NCI-H446 (cell line): ENCODE measurements around the gene SLC12A7.
"Not testable (repeated sequence)": the region's sequence is repeated elsewhere in the genome, so short reads cannot be mapped to it uniquely, and the experiment has no call there.

Experiments
- DNase-seq, 2 experiments: peaks; one replicate each; lab custom pipeline; 2025; lab: John Stamatoyannopoulos, UW

Gene SLC12A7

DNA sequence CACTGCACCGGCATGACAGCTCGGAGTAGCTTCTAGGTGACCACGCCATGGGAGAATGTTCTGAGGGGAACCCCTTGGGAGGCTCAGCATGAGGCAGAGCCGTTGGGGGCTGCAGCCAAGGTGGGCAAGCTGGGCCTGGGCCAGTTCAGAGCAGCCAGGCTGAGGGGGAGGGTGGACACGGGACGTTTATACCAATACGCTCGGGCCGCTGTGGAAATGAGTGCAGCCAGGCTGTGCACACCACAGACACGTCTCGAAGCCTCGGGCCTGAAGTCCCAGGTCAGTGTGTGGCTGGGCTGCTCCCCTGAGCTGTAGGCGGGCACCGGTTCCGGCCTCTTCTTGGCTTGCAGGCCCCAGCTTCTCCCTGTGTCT, 28.9 kb upstream of the SLC12A7 start:
- DNase-seq, result no peak

DNA sequence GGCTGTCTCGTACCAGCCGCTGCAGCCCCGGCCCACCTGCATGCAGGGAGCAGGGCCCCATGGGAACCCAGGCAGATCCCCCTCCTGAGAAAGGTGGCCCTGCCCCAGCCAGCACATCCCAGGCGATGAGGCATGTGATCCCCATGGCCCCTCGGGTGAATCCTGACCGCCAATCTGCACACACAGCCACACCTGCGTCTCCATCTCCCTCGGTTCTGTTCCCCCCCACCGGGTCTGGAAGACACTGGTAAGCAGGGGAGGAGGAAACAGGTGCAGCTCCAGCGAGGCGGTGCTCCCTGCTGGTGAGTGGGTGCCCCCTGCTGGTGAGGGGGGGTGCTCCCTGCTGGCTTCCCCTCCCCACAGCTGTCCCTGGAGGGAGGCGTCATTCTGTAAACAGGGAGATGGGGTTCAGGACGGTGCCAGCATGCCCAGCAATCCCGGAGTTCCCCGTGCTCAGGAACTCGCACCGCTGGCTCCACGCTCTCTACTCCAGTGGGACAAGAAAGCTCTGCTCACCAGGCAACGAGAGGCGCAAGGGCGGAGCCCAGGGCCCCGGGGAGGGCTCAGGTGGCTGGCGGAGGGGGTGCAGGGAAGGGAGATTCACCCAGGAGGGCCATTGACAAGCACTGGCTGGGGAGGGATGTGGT, 28.4 kb upstream of the SLC12A7 start:
- no peak for DNase-seq

- DNase-seq, result no peak
Measured at GRCh38 chr5:1139331-1140170, 27.7 kb upstream of the SLC12A7 start.

DNA sequence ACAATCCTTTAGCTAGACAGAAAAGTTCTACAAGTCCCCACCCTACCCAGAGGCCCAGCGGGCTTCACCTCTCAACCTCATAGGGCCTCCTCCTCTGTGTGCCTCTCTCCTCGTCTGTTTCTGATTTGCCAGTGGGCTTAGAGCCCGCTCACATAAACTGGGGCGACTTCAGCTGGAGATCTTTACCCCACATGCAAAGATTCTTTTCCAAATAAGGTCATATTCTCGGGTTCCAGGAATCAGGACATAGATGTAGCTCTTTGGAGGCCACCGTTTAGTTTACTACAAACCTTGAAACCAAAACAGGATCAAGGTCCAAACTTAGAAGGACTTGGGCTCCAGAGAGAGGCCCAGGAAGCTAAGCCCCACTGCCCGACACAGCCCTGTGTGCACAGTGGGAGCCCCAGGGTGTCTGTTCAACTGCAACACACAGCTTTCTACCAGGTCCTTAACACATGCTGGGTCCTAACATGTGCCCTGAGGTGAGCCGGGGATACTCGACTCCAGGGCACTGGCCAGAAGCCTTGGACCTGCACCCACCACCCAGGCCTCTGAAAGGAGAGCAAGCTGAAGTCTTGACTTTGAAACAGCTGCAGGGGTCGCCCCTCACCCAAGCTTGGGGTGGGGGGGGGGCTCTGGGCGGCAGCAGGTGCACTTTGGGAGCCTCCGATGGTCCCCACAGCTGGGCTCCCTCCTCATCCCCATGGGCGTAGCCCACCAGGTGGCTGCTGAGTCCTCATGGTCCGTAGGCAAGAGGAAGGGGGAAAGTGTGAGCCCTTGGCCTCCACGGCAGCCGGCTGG, 26.8 kb upstream of the SLC12A7 start:
- no peak for DNase-seq

DNA sequence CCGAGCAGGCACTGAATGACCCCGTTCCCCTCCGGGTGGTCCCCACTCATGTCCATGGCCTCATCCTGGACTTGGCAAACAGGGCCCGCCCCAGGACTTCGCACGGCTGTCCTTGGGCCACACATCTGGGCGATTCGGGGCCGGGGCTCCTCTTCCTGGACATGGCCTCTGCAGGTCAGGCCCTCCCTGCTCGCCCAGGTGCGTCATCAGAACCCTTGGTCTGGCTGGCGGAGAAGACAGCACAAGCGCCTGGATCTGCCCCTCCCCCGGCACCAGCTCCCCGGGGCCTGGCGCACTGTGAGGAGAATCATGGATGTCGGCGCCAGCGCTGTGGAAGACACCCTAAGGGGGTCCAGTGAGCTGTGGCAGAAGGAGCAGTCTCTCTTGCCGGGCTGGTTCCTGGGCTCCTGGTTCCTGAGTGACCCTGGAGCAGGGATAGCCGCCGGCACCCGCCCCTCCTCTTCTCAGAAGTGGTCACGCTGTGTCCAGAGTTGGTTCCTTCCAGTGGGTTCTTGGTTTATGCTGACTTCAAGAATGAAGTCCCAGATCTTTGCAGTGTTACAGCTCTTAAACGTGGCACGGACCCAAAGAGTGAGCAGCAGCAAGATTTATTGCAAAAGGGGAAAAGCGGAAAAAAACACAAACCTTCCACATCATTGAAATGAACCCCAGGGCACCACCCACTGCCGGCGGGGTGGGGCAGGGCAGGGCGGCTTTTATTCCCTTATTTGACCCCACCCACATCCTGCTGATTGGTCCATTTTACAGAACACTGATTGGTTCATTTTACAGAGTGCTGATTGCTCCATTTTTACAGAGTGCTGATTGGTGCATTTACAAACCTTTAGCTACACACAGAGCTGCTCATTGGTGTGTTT, 25.9 kb upstream of the SLC12A7 start:
- DNase-seq, result no peak

DNA sequence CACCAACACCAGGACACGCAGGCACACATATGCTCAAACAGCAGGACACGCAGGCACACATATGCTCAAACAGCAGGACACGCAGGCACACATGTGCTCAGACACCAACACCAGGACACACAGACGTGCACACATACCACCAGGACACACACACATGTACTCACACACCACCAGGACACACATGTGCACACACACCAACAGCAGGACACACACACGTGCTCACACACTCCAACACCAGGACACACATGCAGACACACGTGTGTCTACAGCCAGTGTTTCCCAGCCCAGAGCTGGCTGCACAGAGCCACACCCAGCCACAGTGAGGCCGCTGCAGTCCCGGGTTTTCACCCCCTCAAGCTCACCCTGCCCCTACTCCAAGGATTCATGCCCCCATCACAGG, 25.0 kb upstream of the SLC12A7 start:
- DNase-seq, result no peak

- no peak for DNase-seq
Measured at GRCh38 chr5:1135696-1136525, 24.0 kb upstream of the SLC12A7 start.

- DNase-seq, result no peak
Measured at GRCh38 chr5:1134478-1134877, 22.6 kb upstream of the SLC12A7 start.

DNA sequence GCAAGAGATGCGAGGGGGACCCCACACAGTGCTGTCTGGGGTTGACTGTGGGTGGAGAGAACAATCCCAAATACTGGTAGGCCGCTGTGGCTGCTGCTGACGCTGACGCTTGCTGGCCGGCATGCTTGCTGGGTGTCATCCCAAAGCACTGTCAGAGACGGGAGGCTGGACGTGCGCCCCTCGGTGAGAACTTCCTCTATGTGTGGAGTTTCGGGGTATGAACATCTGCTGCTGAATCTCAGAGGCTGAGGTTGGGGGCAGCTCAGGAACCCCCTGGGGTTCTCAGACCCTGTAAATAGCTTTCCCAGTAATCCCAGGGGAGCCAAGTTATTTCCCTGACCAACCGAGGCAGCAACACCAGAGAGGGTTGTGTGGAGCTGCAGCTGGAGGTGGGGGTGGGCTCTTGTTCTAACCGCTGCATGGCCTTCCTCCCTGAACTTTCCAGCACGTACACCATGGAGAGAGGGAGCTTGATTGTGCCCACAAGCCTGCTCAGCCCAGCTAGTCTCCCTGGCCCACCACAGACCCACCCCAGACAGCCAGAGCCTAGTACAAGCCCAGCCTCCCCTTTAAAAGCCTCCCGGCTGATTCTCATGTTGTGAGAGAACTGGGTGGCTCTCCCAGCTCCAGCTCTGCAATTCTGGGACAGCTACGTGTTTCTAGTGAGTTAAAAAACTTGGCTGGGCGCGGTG, 21.8 kb upstream of the SLC12A7 start:
- DNase-seq, result no peak

GRCh38 chr5:1133108-1133507, 21.2 kb upstream of the SLC12A7 start:
- no peak for DNase-seq

DNA sequence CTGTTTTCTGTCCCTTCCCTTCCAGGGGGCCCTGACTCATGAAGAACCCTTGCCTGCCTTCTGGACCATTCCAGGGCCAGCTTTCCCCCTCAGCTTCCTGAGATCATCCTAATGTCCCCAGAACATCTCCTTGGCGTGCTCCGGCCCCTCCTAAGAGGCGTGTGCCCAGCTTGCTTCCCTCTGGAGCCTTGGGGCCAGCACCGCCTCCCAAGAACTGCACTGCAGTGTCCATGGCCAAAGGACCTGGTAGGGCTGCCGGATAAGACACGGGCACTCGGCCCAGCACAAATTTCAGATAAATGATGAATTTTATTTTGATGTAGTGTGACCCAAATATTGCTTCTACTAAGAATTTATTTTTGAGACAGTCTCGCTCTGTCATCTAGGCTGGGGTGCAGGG, 20.7 kb upstream of the SLC12A7 start:
- no peak for DNase-seq

GRCh38 chr5:1131726-1132125, 19.9 kb upstream of the SLC12A7 start:
- no peak for DNase-seq

DNA sequence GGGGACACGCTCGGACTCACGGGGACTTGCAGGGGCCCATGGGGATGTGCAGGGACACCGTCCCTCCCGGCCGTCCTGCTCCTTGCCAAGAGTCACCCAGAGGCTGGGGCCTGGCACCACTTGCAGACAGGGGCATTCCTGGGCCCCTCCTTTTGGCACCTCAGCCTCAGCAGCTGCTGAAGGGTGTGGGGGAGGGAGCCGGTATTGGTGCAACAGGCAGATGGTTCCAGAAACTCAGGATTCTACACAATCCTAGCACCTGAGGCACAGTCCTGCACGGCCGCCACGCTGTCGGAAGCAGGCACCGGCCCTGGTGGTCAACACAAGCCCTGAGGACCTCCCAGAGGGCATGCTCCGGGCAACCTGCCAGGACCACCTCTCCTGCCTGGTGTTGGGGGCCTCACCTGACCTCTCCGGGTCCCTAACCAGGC, 19.3 kb upstream of the SLC12A7 start:
- DNase-seq, result no peak

- DNase-seq, result no peak
Measured at GRCh38 chr5:1130218-1130946, 18.5 kb upstream of the SLC12A7 start.

DNA sequence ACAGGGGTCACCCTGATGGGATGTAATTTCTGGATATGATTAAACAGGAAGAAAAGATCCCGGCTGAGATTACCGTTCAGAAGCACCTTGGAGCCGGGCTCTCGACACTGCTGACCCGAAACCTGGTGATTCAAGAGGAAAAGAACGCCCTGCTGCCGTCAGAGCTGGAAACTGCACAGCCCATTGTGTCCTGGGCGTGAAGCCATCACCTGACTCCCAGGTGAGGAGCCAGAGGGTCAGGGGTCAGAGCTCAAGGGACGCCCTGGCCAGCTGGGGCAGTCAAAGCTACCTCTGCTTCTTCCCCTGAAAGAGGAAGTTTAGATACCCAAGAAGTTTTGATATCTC, 17.8 kb upstream of the SLC12A7 start:
- DNase-seq, result no peak

- no peak for DNase-seq
Measured at GRCh38 chr5:1128977-1129710, 17.3 kb upstream of the SLC12A7 start.

DNA sequence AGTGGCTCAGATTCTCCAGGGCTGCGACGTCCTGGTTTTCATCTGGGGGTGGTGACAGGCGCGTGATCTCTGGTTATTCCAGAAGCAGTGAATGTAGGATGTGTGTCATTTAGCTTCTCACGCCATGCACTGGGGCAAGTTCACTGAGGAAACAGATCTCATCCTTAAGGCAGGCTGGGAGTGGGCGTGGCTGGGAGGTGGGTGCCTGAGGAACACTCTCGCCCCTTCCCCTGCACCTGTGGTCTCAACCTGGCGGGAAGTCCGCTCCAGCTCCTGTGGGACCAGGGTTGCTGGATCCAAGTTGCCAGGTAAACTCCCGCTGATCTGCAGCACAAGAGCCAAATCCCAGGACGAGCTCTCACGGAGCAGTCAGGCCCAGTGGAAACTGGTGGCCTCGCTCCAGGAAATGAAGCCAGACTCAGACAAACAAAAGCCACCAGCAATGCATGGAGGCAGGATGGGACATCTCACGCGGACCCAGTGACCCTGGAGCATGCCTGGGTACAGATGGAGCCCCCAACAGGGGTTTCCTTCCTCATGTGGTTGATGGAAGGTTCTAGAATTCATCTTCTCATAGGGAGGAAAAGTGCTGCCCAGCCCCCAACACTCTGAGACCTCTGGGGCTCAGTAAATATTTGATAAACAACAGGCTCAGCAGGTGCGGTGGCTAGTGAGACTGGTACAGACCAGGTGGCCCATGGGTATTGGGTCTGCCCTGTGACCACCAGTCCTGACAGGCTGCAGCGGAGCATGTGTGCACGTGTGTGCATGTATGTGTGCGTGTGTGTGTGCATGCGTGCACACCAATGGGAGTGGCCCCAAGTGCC, 16.3 kb upstream of the SLC12A7 start:
- DNase-seq, result no peak

DNA sequence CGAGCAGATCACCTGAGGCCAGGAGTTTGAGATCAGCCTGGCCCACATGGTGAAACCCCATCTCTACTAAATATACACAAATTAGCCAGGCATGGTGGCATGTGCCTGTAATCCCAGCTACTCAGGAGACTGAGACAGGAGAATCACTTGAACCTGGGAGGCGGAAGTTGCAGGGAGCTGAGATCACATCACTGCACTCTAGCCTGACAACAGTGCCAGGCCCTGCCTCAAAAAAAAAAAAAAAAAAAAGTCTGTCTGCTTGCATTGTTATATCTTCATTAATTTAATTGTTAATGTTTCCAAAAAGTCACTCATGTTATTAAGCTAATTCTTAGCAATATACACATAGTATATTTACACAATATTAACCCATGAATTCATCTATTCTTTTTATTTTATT, 13.8 kb upstream of the SLC12A7 start:
- DNase-seq, result not testable (repeated sequence)
